GM23248 (cell line): ENCODE data around the gene ULBP1. TPM values are rescaled to one million over a fixed set of nuclear protein-coding genes. Genes with fewer than 3 reads are reported as not detected.
"Not testable (repeated sequence)": the region's sequence is repeated elsewhere in the genome, so short reads cannot be mapped to it uniquely, and the experiment has no call there.

ENCODE experiments used
- DNase-seq: peaks from one replicate; pipeline ENCODE4 v3.0.0-alpha.2; 2015
- H2AFZ ChIP-seq: fragments of 200-600 bp; sonication (generic); 2 replicates; pipeline ENCODE4 v1.6.1; 2016; ENCODE audit warnings: antibody characterized with exemption
- H3F3A ChIP-seq: fragments of 200-600 bp; sonication (generic); 2 replicates; pipeline ENCODE4 v1.6.1; 2016; ENCODE audit warnings: mild to moderate bottlenecking, antibody characterized with exemption, mixed run types; ENCODE audit not compliant: insufficient read depth
- H3K27ac ChIP-seq: fragments of 200-600 bp; sonication (generic); 2 replicates; pipeline ENCODE4 v1.5.1; 2016; ENCODE audit warnings: mild to moderate bottlenecking
- H3K27me3 ChIP-seq: fragments of 200-600 bp; sonication (generic); replicated peaks from 2 replicates; pipeline ENCODE4 v1.6.1; 2016; ENCODE audit warnings: mild to moderate bottlenecking; ENCODE audit not compliant: insufficient read depth
- H3K36me3 ChIP-seq: fragments of 200-600 bp; sonication (generic); 2 replicates; pipeline ENCODE4 v1.6.1; 2016; ENCODE audit warnings: low read depth, mild to moderate bottlenecking
- H3K4me1 ChIP-seq: fragments of 200-600 bp; sonication (generic); 2 replicates; pipeline ENCODE4 v1.6.1; 2016; ENCODE audit warnings: mild to moderate bottlenecking; ENCODE audit not compliant: insufficient read depth
- H3K4me2 ChIP-seq: fragments of 200-600 bp; sonication (generic); one replicate; pipeline ENCODE4 v1.6.1; 2016; ENCODE audit warnings: mild to moderate bottlenecking; ENCODE audit not compliant: unreplicated experiment
- H3K4me3 ChIP-seq: fragments of 200-600 bp; sonication (generic); 2 replicates; pipeline ENCODE4 v1.5.1; 2016; ENCODE audit warnings: mild to moderate bottlenecking
- H3K79me2 ChIP-seq: fragments of 200-600 bp; sonication (generic); 2 replicates; pipeline ENCODE4 v1.6.1; 2016; ENCODE audit warnings: mild to moderate bottlenecking; ENCODE audit not compliant: insufficient read depth
- H3K9ac ChIP-seq: fragments of 200-600 bp; sonication (generic); 2 replicates; pipeline ENCODE4 v1.6.1; 2016; ENCODE audit warnings: mild to moderate bottlenecking
- H3K9me2 ChIP-seq: fragments of 200-600 bp; sonication (generic); 2 replicates; pipeline ENCODE4 v1.6.1; 2016; ENCODE audit warnings: mixed run types, mild to moderate bottlenecking, moderate library complexity; ENCODE audit not compliant: insufficient read depth
- H3K9me3 ChIP-seq: fragments of 200-600 bp; sonication (generic); one replicate; pipeline ENCODE4 v1.6.1; 2017; ENCODE audit warnings: low read depth
- H4K20me1 ChIP-seq: fragments of 200-600 bp; sonication (generic); 2 replicates; pipeline ENCODE4 v1.6.0; 2016; ENCODE audit not compliant: insufficient read depth
- EZH2 ChIP-seq: fragments of 200-600 bp; sonication (generic); IDR thresholded peaks from 2 replicates; pipeline ENCODE4 v1.6.1; 2018; ENCODE audit warnings: antibody characterized with exemption, mild to moderate bottlenecking; ENCODE audit not compliant: insufficient read depth, poor library complexity, severe bottlenecking
- EZH2phosphoT487 ChIP-seq: fragments of 200-600 bp; sonication (generic); IDR thresholded peaks from 2 replicates; pipeline ENCODE4 v1.6.1; 2018; ENCODE audit warnings: antibody characterized with exemption, moderate library complexity, mild to moderate bottlenecking, low read depth; ENCODE audit not compliant: insufficient read depth
- WGBS, 2 experiments: methylation state at CpG; one replicate each; pipeline ENCODE4 v1.1.6; 2015 to 2017; ENCODE audit warnings: low lambda C conversion rate in 2 of 2, low coverage in 1 of 2; ENCODE audit errors: missing lambda C conversion rate in 2 of 2; 5-methylcytosine and 5-hydroxymethylcytosine counted together
- in situ Hi-C: fragments of 300-500 bp; cut with MboI; formaldehyde crosslinking; loops from 2 replicates; pipeline ENCODE4 v1.15.0; 2020
- polyA plus RNA-seq: library from polyadenylated mRNA; unstranded; fragments of >200 nt; fragmentation: Nextera tagmentation; extraction: Ambion mirVana; gene quantifications from 2 replicates; pipeline ENCODE4 v1.2.1, GENCODE V29; 2016
- total RNA-seq: library from RNA; depleted of rRNA; stranded (reverse); fragments of >200 nt; shearing (Covaris generic); gene quantifications from 2 replicates; pipeline ENCODE4 v1.2.3, GENCODE V29; 2014

ULBP1 gene
- total and polyA plus RNA-seq, 2 experiments from 2014 or later, result 6.1 to 9.1 TPM

- Histone ChIP-seq H3K79me2 (no peaks in the 10 kb centered on the region), H4K20me1 (no peaks in the 10 kb centered on the region), H3K36me3 (no peaks in the 10 kb centered on the region), H3K27ac (no peak overlapping the region), H3K9ac (no peak overlapping the region), H3K9me3 (no peaks in the 10 kb centered on the region), H3K4me1 (no peaks in the 10 kb centered on the region), H2AFZ (no peak overlapping the region), H3K9me2 (no peaks in the 10 kb centered on the region), H3K4me3 (no peak overlapping the region), H3K27me3 (peaks cover 19% of the 10 kb centered on the region), H3K4me2 (no peak overlapping the region), H3F3A (no peaks in the 10 kb centered on the region)
- no peak for DNase-seq
- in situ Hi-C loops, result no loop called here
- no peak for TF ChIP-seq EZH2phosphoT487
- TF ChIP-seq EZH2, result no peak
- WGBS, 2 experiments, result 84 to 86% methylated on average over 3 of the region's 3 CpGs
These were observed 37.7 kb downstream of the ULBP1 start for GRCh38 chr6:150001295-150002008.

DNA sequence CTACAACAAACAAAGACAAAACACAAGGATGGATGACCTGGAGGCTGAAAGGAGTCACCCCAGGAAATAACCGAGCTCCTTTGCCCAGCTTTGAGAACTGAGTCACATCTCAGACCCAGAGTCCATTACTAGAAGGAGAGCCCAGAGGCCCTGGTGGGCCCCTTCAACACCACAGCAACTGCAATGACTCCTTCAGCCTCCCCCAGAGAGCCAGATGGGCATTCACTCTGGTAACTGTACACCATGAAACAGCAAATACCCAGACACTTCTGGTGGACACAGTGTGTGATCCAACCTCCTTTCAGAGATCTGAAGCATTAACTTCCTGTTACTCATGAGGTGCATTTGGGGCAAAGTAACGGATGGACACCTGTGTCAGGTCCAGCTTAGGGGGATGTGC lies 39.0 kb downstream of the ULBP1 start:
- Histone ChIP-seq H3F3A (no peaks in the 10 kb centered on the region), H3K9me3 (no peaks in the 10 kb centered on the region), H3K9me2 (no peaks in the 10 kb centered on the region), H3K36me3 (no peaks in the 10 kb centered on the region), H3K4me3 (no peak overlapping the region), H3K27me3 (peaks cover 6% of the 10 kb centered on the region; the same call in 1 of the 2 replicates), H2AFZ (no peak overlapping the region), H3K9ac (no peak overlapping the region), H3K4me2 (no peak overlapping the region), H3K4me1 (no peaks in the 10 kb centered on the region), H3K79me2 (no peaks in the 10 kb centered on the region), H3K27ac (no peak overlapping the region), H4K20me1 (no peaks in the 10 kb centered on the region)
- no peak for DNase-seq
- WGBS, 2 experiments, result 90 to 97% methylated on average over 2 of the region's 2 CpGs
- in situ Hi-C loops, result no loop called here
- TF ChIP-seq EZH2phosphoT487 (no peak), EZH2 (no peak)

DNA sequence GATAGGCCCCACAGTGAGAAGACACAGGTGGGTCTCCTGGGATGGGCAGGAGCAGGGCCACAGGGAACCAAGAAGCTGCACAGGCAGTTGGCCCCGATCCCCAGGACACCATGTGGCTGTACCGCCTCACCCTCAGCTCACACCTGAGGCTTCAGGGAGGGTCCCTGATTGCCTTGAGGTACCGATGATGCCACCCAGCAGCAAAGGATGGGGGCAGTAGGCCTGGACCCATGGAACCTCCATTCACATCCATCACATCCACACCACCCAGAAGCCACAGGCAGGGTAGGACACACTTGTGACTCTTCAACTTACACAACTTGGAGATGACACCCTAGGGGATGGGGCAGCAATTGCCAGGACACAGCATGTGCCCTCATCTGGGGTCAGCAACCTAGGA lies 39.9 kb downstream of the ULBP1 start:
- H4K20me1 ChIP-seq, H3F3A ChIP-seq, H3K9me2 ChIP-seq, H3K4me1 ChIP-seq, H3K4me2 ChIP-seq, H2AFZ ChIP-seq, in situ Hi-C loops, H3K79me2 ChIP-seq, DNase-seq, H3K9me3 ChIP-seq, H3K4me3 ChIP-seq, H3K9ac ChIP-seq, H3K27ac ChIP-seq, H3K27me3 ChIP-seq, H3K36me3 ChIP-seq: not testable (repeated sequence)
- 61 to 63% methylated on average over 3 of the region's 3 CpGs for whole genome bisulfite sequencing, 2 experiments

GRCh38 chr6:150004101-150004782 lies 40.5 kb downstream of the ULBP1 start:
- no peak overlapping the region for H2AFZ ChIP-seq
- TF ChIP-seq EZH2phosphoT487 (no peak), EZH2 (no peak)

More at GRCh38 chr6:150004101-150004782, 40.5 kb downstream of the ULBP1 start:
- H3K79me2 ChIP-seq, result no peaks in the 10 kb centered on the region
- no peaks in the 10 kb centered on the region for H4K20me1 ChIP-seq
- no peak overlapping the region for H3K27ac ChIP-seq
- in situ Hi-C loops, result no loop called here
- no peaks in the 10 kb centered on the region for H3F3A ChIP-seq
- H3K9me3 ChIP-seq, result no peaks in the 10 kb centered on the region
- no peaks in the 10 kb centered on the region for H3K9me2 ChIP-seq
- no peaks in the 10 kb centered on the region for H3K4me1 ChIP-seq
- H3K4me3 ChIP-seq, result peak overlapping the region; percentile 74
- 60 to 61% methylated on average over 14 of the region's 14 CpGs for WGBS, 2 experiments
- no peak for DNase-seq
- peak overlapping the region; percentile 90 for H3K4me2 ChIP-seq
- peaks cover 11% of the 10 kb centered on the region; the same call in 1 of the 2 replicates for H3K27me3 ChIP-seq
- no peak overlapping the region for H3K9ac ChIP-seq
- H3K36me3 ChIP-seq, result no peaks in the 10 kb centered on the region
